Lower lobe of right lung (tissue), 2 donors: ENCODE data around the gene LRRC4. TPM values are rescaled to one million over a fixed set of nuclear protein-coding genes. Genes with fewer than 3 reads are reported as not detected.

Source experiments
- ATAC-seq, 2 donors: fragments of 200-7000 bp; cut with Tn5 transposase; one replicate each; pipeline ENCODE4 v1.9.1; 2020 to 2022; ENCODE audit warnings: mild to moderate bottlenecking in 2 of 2, moderate library complexity in 2 of 2
- DNase-seq: peaks from one replicate; pipeline ENCODE4 v3.0.0-alpha.2; 2020
- H3K27ac ChIP-seq: fragments of 200-600 bp; one replicate; pipeline ENCODE4 v1.8.0; 2022
- H3K27me3 ChIP-seq: fragments of 200-600 bp; one replicate; pipeline ENCODE4 v1.8.0; 2022; ENCODE audit warnings: low read depth
- H3K36me3 ChIP-seq: fragments of 200-600 bp; one replicate; pipeline ENCODE4 v1.8.0; 2022; ENCODE audit warnings: mild to moderate bottlenecking
- H3K4me1 ChIP-seq: fragments of 200-600 bp; one replicate; pipeline ENCODE4 v1.8.0; 2022
- H3K4me3 ChIP-seq: fragments of 200-600 bp; one replicate; pipeline ENCODE4 v1.8.0; 2022; ENCODE audit warnings: mild to moderate bottlenecking
- H3K9me3 ChIP-seq: fragments of 200-600 bp; one replicate; pipeline ENCODE4 v1.8.0; 2022
- CTCF ChIP-seq: fragments of 200-600 bp; IDR thresholded peaks from one replicate; pipeline ENCODE4 v1.8.0; 2022; ENCODE audit warnings: antibody characterized with exemption, mild to moderate bottlenecking
- intact Hi-C: fragments of 100-400 bp; cut with DNase I; formaldehyde crosslinking; loops from one replicate; pipeline ENCODE4 v1.11.0; 2022
- long read RNA-seq: library from polyadenylated mRNA; unstranded; transcript quantifications from one replicate; pipeline ENCODE4 v2.0.0, GENCODE V29; 2021
- total RNA-seq: library from RNA; stranded (reverse); fragmentation: NEBNext Ultra II Directional; extraction: Animal tissue kit (Norgen Biotek cat#: 25700); gene quantifications from one replicate; pipeline ENCODE4 v1.2.1, GENCODE V29; 2021
- donor health status: DM: no; HTN: yes; CAD: no; lungs with severe emphysema.

LRRC4 gene
- total RNA-seq = 12.8 TPM
- long read RNA-seq, partial matches to known transcripts = 0 of 7 reads
- long read RNA-seq, other reads (novel, unspliced or antisense) = 5 of 7 reads

DNA sequence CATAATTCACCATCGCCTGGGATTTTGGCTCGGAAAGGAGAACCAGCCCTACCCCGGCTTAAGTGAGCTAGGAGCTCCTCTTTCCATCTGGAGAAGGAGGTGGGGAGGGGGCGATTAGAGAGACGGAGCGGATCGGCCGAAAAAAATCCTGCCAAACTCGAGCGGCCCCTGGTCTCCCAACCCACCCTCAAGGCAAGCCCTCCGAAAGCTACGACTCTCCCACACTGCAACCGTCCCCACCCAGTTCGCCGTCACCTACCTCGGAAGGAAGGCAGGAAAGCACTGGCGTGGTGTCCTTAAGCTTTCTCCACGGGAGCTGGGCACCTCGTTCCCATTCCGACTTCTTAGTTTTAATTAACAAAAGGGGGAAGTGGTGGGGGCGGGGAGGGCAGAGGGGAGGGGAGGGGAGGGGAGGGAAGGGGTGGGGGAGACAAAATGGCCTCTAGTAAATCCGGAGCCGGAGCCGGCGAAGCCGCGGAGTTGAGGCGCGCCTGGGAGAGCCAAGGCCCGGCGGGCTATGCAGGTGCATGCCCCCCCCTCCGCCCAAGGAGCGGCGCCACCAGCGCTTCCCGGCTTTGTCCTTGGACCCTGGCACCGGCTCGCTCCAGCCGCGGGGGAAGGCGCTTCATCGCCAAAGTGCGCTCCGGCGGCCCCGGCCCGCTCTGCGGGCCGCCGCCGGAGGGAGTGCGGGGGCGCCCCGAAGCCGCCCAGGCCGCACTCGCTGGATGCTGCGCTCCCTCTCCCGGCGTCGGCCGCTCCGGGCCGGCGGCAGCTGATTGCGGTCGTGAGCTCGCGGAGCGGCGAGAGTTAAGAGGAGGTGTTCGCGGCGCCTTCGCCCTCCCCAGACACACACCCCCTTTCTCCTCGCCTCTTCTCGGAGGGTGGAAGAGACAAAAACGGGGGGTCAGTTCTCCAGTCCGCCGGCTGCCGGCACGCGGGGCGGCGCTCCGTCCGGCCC, at the start of gene LRRC4:
LRRC4 (minus strand) TSS at position 784 of the 958 bp plus-strand sequence. CDS start 797 bp downstream, outside the sequence.
- TF ChIP-seq CTCF = peak; percentile 16
- DNase-seq (peak; percentile 65), ATAC-seq (peak; percentile 30 to 58)
- no peaks in the 10 kb centered on the region for H3K9me3 ChIP-seq
- no peaks in the 10 kb centered on the region for H3K27me3 ChIP-seq
- H3K36me3 ChIP-seq = no peaks in the 10 kb centered on the region
- peak within 1 kb of the TSS; percentile 67 for H3K4me3 ChIP-seq
- intact Hi-C loops = no loop called here
- H3K4me1 ChIP-seq = peaks cover 41% of the 10 kb centered on the region
- H3K27ac ChIP-seq = peak within 1 kb of the TSS; percentile 62

DNA sequence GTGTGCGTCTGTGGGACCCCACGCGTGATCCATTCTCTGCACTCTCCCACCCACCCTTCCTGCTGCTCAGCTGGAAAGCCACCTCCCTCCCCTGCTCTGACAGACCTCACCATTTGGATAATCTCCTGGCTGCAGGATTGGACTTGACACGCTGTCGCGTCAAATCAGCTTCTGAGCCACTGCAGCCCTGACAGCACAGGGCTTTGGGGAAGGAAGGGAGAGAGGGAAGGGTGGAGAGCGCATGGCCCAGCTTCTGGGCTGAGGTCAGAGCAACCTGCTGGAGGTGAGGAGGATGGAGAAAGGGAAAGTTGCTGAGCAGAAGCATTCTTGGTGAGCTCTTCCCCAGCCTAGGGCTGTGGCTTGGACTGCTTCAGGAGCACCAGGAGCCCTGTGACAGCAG, 48.9 kb upstream of the LRRC4 start:
- peaks cover 71% of the 10 kb centered on the region for H3K36me3 ChIP-seq
- no peak for TF ChIP-seq CTCF

GRCh38 chr7:128078309-128078708, 47.1 kb upstream of the LRRC4 start:
- Histone ChIP-seq H3K27me3 (no peaks in the 10 kb centered on the region), H3K27ac (no peak overlapping the region), H3K4me1 (peaks cover 8% of the 10 kb centered on the region), H3K36me3 (peaks cover 71% of the 10 kb centered on the region), H3K9me3 (no peaks in the 10 kb centered on the region), H3K4me3 (no peak overlapping the region)
- TF ChIP-seq CTCF = no peak
- intact Hi-C loops = no loop called here
- no peak for ATAC-seq
- no peak for DNase-seq

More for the DNA sequence above, 48.9 kb upstream of the LRRC4 start:
- ATAC-seq = no peak
- intact Hi-C loops = no loop called here
- no peak for DNase-seq
- Histone ChIP-seq H3K9me3 (no peaks in the 10 kb centered on the region), H3K27ac (no peak overlapping the region), H3K4me1 (peaks cover 8% of the 10 kb centered on the region), H3K4me3 (no peak overlapping the region), H3K27me3 (no peaks in the 10 kb centered on the region)

DNA sequence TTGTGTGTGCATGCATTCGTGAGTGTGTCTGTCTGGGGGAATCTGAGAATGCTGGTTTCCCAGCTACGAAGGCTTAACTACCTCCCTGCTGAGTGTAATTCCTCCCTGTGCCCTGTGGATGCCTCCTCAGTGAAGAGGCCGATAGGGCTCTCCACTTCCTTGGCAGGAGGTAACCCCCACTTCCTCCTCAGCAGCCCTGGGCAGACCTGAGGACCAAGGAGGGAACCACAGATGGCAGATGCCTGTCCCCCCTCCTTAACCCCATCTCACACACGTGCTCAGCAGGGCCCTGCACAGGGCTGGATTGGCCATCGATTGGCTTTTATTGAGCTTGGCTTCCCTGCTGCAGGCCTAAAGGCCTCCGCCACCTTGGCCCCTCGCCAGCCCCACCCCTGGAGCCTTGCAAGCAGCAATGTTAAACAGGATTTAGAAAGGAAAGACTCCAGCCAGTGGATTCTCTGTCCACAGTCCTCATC, 45.6 kb upstream of the LRRC4 start:
- intact Hi-C loops = no loop called here
- H3K4me1 ChIP-seq = peaks cover 8% of the 10 kb centered on the region

More for the DNA sequence above, 45.6 kb upstream of the LRRC4 start:
- H3K27me3 ChIP-seq = no peaks in the 10 kb centered on the region
- no peak overlapping the region for H3K4me3 ChIP-seq
- peak; percentile 62 for DNase-seq
- no peaks in the 10 kb centered on the region for H3K9me3 ChIP-seq
- no peak for TF ChIP-seq CTCF
- peak; percentile 11 to 29 for ATAC-seq
- peaks cover 58% of the 10 kb centered on the region for H3K36me3 ChIP-seq
- H3K27ac ChIP-seq = no peak overlapping the region
